ENCODE data around the gene MBOAT1. TPM values are rescaled to one million over a fixed set of nuclear protein-coding genes. Genes with fewer than 3 reads are reported as not detected.

Gene MBOAT1
- polyA plus RNA-seq, 1 donor (not counting 4 experiments of a cell fraction or from before 2014, with no cell fraction given): 4.9 TPM

- no peak for FAIRE-seq
Measured at GRCh38 chr6:20099156-20099555, 113.1 kb downstream of the MBOAT1 start.

GRCh38 chr6:20098267-20098876 lies 113.9 kb downstream of the MBOAT1 start:
- Histone ChIP-seq H3K4me2 (ENCODE audit: control insufficient read depth, extremely low read depth, insufficient read depth, low read depth, low read length) (no peak overlapping the region), H3K27me3 (ENCODE audit: control insufficient read depth, extremely low read depth, insufficient read depth, low read length) (no peaks in the 10 kb centered on the region), H3K4me1 (ENCODE audit: control insufficient read depth, extremely low read depth, insufficient read depth, low read length) (no peaks in the 10 kb centered on the region), H3K9ac (ENCODE audit: control insufficient read depth, extremely low read depth, insufficient read depth, low read length) (no peak overlapping the region), H3K4me3 (ENCODE audit: control insufficient read depth in 2 of 3, extremely low read depth in 1 of 3, insufficient read depth in 2 of 3, low read depth in 1 of 3, low read length in 3 of 3) (no peak overlapping the region), H3K27ac (ENCODE audit: control insufficient read depth, insufficient read depth, low read length) (no peak overlapping the region), H2AFZ (ENCODE audit: control insufficient read depth, low read length) (no peak overlapping the region), H4K20me1 (ENCODE audit: control insufficient read depth, extremely low read depth, insufficient read depth, low read length) (no peaks in the 10 kb centered on the region), H3K79me2 (ENCODE audit: control insufficient read depth, insufficient read depth, low read length) (no peaks in the 10 kb centered on the region), H3K9me1 (ENCODE audit: control insufficient read depth, extremely low read depth, insufficient read depth, low read length) (no peaks in the 10 kb centered on the region), H3K36me3 (ENCODE audit: control insufficient read depth in 2 of 2, extremely low read depth in 1 of 2, insufficient read depth in 2 of 2, low read length in 2 of 2) (peaks cover 0 to 3% of the 10 kb centered on the region in 2 experiments), H3K9me3 (ENCODE audit: control insufficient read depth, low read depth, low read length) (no peaks in the 10 kb centered on the region)
- TF ChIP-seq EZH2 (IDR thresholded peaks at IDR 0.05; ENCODE audit: low read length) (no peak), CTCF (optimal IDR thresholded peaks at IDR 0.05 in 1 of 3, IDR thresholded peaks at IDR 0.05 in 1 of 3, conservative IDR thresholded peaks at IDR 0.05 in 1 of 3; ENCODE audit: extremely low read depth in 1 of 3, insufficient read depth in 2 of 3, low read length in 3 of 3) (no peak)
- no peak for DNase-seq (ENCODE audit: low read depth, low spot score)
- dilution Hi-C loops (cut with MboI; ENCODE audit: extremely low pct_ligation_motif_present, low sequenced_read_pairs): no loop called here
- no peak for FAIRE-seq

More at GRCh38 chr6:20099156-20099555, 113.1 kb downstream of the MBOAT1 start:
- TF ChIP-seq CTCF (optimal IDR thresholded peaks at IDR 0.05 in 1 of 3, IDR thresholded peaks at IDR 0.05 in 1 of 3, conservative IDR thresholded peaks at IDR 0.05 in 1 of 3; ENCODE audit: extremely low read depth in 1 of 3, insufficient read depth in 2 of 3, low read length in 3 of 3): no peak
- TF ChIP-seq EZH2 (IDR thresholded peaks at IDR 0.05; ENCODE audit: low read length): no peak
- dilution Hi-C loops (cut with MboI; ENCODE audit: extremely low pct_ligation_motif_present, low sequenced_read_pairs): no loop called here
- Histone ChIP-seq H3K79me2 (ENCODE audit: control insufficient read depth, insufficient read depth, low read length) (no peaks in the 10 kb centered on the region), H3K9me1 (ENCODE audit: control insufficient read depth, extremely low read depth, insufficient read depth, low read length) (no peaks in the 10 kb centered on the region), H3K36me3 (ENCODE audit: control insufficient read depth in 2 of 2, extremely low read depth in 1 of 2, insufficient read depth in 2 of 2, low read length in 2 of 2) (peaks cover 0 to 3% of the 10 kb centered on the region in 2 experiments), H3K9ac (ENCODE audit: control insufficient read depth, extremely low read depth, insufficient read depth, low read length) (no peak overlapping the region), H4K20me1 (ENCODE audit: control insufficient read depth, extremely low read depth, insufficient read depth, low read length) (no peaks in the 10 kb centered on the region), H3K27ac (ENCODE audit: control insufficient read depth, insufficient read depth, low read length) (no peak overlapping the region), H3K4me1 (ENCODE audit: control insufficient read depth, extremely low read depth, insufficient read depth, low read length) (no peaks in the 10 kb centered on the region), H3K9me3 (ENCODE audit: control insufficient read depth, low read depth, low read length) (no peaks in the 10 kb centered on the region), H3K4me2 (ENCODE audit: control insufficient read depth, extremely low read depth, insufficient read depth, low read depth, low read length) (no peak overlapping the region), H3K27me3 (ENCODE audit: control insufficient read depth, extremely low read depth, insufficient read depth, low read length) (no peaks in the 10 kb centered on the region), H3K4me3 (ENCODE audit: control insufficient read depth in 2 of 3, extremely low read depth in 1 of 3, insufficient read depth in 2 of 3, low read depth in 1 of 3, low read length in 3 of 3) (no peak overlapping the region), H2AFZ (ENCODE audit: control insufficient read depth, low read length) (no peak overlapping the region)
- DNase-seq (ENCODE audit: low read depth, low spot score): no peak
